LoVo (cell line): Measurements from ENCODE around the gene SLC38A11.

ENCODE experiments used
- DNase-seq: peaks from one replicate; pipeline ENCODE4 v3.0.0-alpha.2; 2016; ENCODE audit warnings: low spot score

Gene SLC38A11

GRCh38 chr2:164915566-164915965 is 39.8 kb downstream of the SLC38A11 start:
- no peak for DNase-seq

DNA sequence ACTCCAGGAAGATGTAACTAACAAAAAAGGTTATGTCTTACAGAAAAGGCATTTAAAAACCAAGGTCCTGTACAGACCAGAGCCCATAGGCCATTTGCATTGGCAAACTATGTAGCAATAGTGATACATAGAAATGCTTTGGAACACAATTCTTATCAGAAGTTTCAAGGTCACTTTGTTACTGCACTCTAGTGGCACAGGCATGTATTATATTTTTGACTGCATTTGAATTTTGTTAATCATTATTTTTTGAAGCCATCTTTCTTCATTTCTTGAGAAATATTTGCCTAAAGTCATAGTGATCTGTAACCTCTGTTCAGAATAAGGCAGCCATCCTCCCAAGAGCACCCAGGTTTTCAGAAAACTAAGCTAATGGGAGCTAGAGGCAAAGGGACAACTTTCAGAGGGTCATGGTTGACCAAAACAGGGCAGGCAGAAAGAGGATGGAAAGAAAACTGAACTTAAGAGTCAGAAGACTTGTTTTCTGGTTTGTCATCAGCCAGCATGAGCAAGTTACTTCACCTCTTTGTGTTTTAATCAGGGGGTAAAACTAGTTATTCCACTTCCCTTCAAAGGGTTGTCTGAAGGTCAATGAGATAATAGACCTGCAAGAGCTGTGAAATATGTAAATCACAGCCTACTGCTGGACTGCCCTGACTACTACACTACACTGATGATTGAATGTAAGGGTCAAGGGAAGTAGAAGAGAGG is 41.5 kb downstream of the SLC38A11 start:
- peak; percentile 53 for DNase-seq

GRCh38 chr2:164913011-164913410 is 42.3 kb downstream of the SLC38A11 start:
- no peak for DNase-seq

DNA sequence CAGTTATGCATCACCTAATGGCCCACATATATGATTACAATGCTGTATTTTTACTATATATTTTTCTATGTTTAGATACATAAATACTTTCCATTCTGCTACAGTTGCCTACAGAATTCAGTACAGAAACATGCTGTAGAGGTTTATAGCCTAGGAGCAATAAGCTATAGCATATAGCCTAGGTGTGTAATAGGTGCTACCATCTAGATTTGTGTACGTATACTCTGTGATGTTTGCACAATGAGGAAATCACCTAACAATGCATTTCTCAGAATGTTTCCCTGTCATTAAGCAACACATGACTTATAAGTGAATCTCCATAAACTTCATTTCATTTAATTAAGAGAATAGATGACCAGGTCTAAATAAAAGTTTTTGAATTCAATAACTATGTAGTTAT is 43.5 kb downstream of the SLC38A11 start:
- no peak for DNase-seq

DNA sequence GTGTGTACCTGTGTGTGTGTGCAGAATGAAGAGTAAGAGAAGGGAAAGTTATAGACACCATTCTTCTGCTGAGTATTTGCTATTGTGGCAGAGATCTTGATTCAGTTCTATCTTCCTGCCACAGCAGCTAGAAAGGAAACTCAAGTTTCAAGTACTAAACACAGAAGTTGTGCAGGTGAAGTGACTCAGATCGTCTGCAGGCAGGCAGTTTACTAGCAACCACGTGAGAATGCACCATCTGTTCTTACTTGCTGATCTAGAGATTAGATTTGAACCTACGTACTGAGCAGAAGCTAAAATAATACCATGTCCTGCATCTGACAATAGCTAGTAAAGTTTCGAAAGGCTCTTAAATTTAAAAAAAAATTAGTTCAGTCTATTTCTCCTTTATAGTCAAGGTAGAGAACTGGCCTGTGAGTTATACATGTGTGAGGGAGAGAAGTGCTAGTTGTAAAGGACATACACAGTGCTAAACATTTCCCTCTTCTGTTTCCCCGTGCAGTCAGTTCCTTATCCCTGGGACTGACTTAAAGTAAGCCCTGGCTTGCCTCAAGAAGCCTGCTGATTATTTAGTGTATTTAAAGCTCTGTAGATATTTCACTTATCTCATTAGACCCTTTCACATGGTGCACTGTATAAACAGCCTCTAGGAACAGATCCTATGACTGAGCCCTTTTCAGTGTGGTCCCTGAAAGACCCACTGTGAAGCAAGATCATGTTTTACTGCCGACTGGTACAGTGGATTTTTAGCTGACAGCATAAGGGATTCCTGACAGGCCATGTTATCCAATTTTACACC is 45.0 kb downstream of the SLC38A11 start:
- peak; percentile 64 for DNase-seq

- DNase-seq: no peak
Measured at GRCh38 chr2:164906947-164907346, 48.4 kb downstream of the SLC38A11 start.

- no peak for DNase-seq
Measured at GRCh38 chr2:164905307-164905706, 50.0 kb downstream of the SLC38A11 start.

GRCh38 chr2:164903951-164904350 is 51.4 kb downstream of the SLC38A11 start:
- no peak for DNase-seq

DNA sequence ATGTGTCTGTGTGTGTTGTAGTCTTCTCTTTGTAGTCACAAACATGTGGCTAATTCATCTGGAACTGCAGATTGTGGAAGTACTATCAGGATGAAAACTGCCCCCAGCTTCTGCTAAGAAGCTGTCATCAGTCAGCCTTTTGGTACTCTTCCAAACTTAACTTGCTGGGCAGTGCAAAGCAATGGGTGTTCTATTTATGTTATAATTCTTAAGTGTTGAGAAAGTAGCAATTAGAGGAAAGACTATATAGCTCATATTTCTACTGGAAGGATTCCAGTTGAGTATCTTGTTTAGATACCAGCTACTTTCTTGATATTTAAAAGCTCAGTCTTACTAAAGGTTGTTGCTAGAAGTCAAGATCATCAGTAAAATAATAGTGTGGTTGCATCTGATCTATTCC is 52.1 kb downstream of the SLC38A11 start:
- no peak for DNase-seq

DNA sequence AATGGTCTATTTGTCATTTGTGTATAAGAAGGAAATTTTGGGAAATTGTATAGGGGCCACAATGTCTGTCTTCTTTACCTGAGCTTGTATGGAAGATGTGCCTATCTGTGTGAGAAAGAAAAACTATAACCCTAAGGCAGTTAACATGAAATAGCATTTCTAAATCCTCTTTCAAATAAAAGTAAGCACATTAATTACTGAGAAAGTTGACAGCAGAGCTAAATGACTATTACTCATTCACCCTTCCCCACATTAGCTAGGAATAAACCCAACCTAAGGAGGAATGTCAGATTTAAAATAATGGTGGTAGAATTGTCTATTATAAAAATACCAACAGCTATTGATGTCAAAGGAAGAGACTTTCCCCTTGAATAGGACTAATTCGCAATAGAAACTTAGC is 56.2 kb downstream of the SLC38A11 start:
- no peak for DNase-seq

GRCh38 chr2:164898475-164898874 is 56.9 kb downstream of the SLC38A11 start:
- peak; percentile 71 for DNase-seq

- no peak for DNase-seq
Measured at GRCh38 chr2:164897469-164898260, 57.7 kb downstream of the SLC38A11 start.

DNA sequence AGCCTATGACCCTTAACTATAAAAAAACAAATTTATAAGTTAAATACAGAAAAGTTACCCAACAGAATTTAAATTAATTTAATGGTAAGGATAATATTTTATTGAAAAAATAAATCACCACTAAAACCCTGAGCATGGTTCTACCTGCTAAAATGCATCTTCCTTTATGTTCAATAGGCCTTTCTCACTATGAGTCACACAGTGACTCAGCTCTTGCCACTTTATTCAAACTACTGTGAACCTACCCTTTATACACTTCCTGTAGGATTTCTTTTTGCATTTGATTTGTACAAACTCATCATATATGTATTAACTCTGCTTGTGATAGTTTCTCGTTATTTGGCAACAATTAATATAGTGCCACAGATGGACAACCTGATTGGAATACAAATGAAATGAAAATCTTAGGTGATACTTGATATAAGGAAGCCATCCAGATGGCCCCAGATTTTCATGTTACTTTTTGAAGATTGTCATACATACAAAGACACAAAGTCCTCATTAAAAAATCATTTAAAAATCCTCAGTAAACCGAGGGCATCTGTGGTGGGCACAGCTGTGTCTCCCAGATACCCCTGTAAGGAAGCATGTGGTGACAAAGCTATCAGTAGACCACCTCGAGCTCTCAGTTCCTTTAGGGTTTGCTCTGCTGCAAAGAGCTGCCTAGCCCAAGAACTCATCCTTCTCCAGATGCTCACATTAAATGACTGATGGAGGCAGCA is 58.5 kb downstream of the SLC38A11 start:
- peak; percentile 75 for DNase-seq

DNA sequence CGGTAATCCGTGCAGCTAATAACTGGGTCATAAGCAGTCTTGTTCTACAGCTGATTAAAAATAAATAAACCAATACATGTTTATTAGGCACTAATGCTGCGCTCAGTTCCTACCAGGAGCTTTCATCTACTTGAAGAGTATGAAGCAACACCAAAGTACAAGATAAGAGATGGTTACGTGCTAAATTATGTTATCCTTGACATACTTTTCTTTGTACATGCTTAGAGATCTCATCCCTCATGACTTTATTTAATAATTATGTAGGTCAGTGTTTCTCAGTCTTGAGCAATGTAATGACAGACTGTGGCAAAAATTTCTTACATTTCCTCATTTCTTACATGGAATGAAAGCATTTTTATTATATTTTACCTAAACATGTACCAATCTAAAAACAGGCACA is 59.1 kb downstream of the SLC38A11 start:
- DNase-seq: no peak

DNA sequence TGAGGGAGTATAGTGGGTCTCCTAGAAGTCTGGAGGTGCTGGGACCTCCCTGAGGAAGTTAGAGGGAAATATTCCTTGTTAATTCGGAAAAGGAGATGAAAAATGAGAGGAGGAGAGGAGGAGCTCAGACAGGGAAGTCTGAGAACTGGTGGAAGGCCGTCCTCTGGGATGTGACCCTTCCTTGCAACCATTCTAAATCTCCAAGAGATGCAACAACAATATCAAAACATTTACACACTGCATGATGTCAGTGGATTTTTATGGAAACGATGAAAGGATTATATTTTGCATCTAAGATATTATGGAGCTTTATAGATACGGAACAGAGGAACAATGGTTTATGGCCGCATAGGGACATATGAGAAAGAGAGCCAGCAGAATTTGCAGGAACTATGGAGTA is 63.9 kb downstream of the SLC38A11 start:
- DNase-seq: no peak

GRCh38 chr2:164890544-164890943 is 64.8 kb downstream of the SLC38A11 start:
- no peak for DNase-seq

- DNase-seq: no peak
Measured at GRCh38 chr2:164888592-164888991, 66.7 kb downstream of the SLC38A11 start.

- peak; percentile 50 for DNase-seq
Measured at GRCh38 chr2:164887434-164888144, 67.7 kb downstream of the SLC38A11 start.

DNA sequence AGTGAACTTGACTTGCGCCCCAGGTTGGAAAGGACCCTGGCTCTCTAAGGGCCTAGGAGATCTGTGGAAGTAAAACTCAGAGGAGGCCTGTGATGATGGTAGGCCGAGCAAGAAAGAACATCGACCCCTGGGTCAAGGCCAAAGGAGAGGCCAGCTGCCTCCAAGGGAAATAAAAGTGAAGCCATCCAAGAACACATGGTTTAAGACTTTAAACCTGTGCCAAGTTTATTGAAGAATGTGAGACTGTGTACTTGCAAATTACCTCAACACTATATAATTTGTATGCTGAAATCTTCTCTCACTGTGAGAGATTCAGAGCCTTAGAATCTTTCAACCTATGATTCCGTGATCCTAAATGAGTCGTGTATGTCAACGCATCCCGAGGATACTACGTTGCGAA is 73.0 kb downstream of the SLC38A11 start:
- DNase-seq: no peak

GRCh38 chr2:164881524-164881923 is 73.8 kb downstream of the SLC38A11 start:
- no peak for DNase-seq

- no peak for DNase-seq
Measured at GRCh38 chr2:164879901-164880535, 75.3 kb downstream of the SLC38A11 start.
